ENCODE data around the gene NPR3. TPM values are rescaled to one million over a fixed set of nuclear protein-coding genes. Genes with fewer than 3 reads are reported as not detected.
"Not testable (repeated sequence)": the region's sequence is repeated elsewhere in the genome, so short reads cannot be mapped to it uniquely, and the experiment has no call there.

Gene NPR3
- polyA plus RNA-seq, 1 experiment, result 4.4 TPM

GRCh38 chr5:32791536-32792243 is 80.6 kb downstream of the NPR3 start:
- DNase-seq (ENCODE audit: low read depth, low spot score), result no peak
- Histone ChIP-seq H3K4me3 (ENCODE audit: low read depth, low read length) (no peak overlapping the region), H3K9me3 (ENCODE audit: control insufficient read depth, insufficient read depth, low read length) (no peaks in the 10 kb centered on the region), H3K27ac (ENCODE audit: low read depth, low read length) (no peak overlapping the region), H3K27me3 (ENCODE audit: control insufficient read depth, insufficient read depth, low read length) (no peaks in the 10 kb centered on the region)
- ChIA-PET POLR2A (interaction anchor here (1.6 kb wide), 1 partner anchor 52 kb away, joined by 3 read pairs; no protein-coding TSS in a partner anchor), CTCF (interaction anchor here (0.9 kb wide), 1 partner anchor 83 kb away, joined by 3 read pairs; no protein-coding TSS in a partner anchor)
- no peak for TF ChIP-seq CTCF (IDR thresholded peaks at IDR 0.05; ENCODE audit: low read depth, low read length)

DNA sequence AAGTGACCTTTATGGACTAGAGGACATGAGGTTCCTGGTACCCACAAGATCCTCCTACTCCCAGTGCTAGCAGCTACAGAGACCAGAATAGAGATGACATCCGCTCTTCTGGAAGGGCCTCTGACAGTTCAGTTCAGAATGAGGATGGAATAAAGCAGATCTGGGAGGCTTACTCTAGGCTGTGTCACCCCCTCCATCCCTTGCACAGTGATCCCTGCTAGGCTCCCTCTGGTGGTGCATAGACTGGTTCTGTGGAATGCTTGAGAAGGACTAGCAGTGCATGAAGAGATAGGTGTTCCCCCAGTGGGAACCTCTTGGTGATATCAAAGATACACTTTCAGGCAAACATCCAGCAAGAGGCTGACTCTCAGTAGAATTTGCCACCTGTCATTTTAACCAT is 83.0 kb downstream of the NPR3 start:
- ChIA-PET CTCF (interaction anchor here (1.0 kb wide), 1 partner anchor 11 kb away, joined by 3 read pairs; no protein-coding TSS in a partner anchor), POLR2A (no interaction called here)
- TF ChIP-seq CTCF (IDR thresholded peaks at IDR 0.05; ENCODE audit: low read depth, low read length), result peak; percentile 58
- H3K9me3 ChIP-seq (ENCODE audit: control insufficient read depth, insufficient read depth, low read length), result no peaks in the 10 kb centered on the region
- no peak overlapping the region for H3K4me3 ChIP-seq (ENCODE audit: low read depth, low read length)
- DNase-seq (ENCODE audit: low read depth, low spot score), result no peak
- no peaks in the 10 kb centered on the region for H3K27me3 ChIP-seq (ENCODE audit: control insufficient read depth, insufficient read depth, low read length)
- no peak overlapping the region for H3K27ac ChIP-seq (ENCODE audit: low read depth, low read length)

GRCh38 chr5:32802764-32803163 is 91.6 kb downstream of the NPR3 start:
- DNase-seq (ENCODE audit: low read depth, low spot score), result no peak
- Histone ChIP-seq H3K27ac (ENCODE audit: low read depth, low read length) (no peak overlapping the region), H3K9me3 (ENCODE audit: control insufficient read depth, insufficient read depth, low read length) (peaks cover 4% of the 10 kb centered on the region; the same call in 1 of the 2 replicates), H3K27me3 (ENCODE audit: control insufficient read depth, insufficient read depth, low read length) (no peaks in the 10 kb centered on the region), H3K4me3 (ENCODE audit: low read depth, low read length) (no peak overlapping the region)
- CTCF ChIA-PET, result no interaction called here
- TF ChIP-seq CTCF (IDR thresholded peaks at IDR 0.05; ENCODE audit: low read depth, low read length), result no peak
- POLR2A ChIA-PET, result no interaction called here

DNA sequence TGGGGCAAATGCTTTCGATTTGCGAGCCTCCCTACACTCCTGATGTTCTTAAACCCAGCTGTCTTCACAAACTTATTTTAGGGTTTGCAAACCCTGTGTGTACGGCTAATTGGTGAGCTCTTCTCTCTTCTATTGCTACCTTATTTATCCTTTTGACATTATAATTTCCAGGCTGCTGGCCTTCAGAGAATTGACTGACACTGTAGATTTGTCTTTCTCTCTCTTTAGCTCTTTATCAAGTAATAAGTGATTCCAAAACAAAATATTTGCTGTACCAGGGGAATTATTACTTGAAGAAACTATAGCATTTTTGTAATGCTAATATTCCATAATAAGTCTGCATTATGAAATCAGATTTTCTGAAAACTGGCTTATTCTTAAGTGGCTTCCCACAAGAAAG is 92.5 kb downstream of the NPR3 start:
- peaks cover 4% of the 10 kb centered on the region; the same call in 1 of the 2 replicates for H3K9me3 ChIP-seq (ENCODE audit: control insufficient read depth, insufficient read depth, low read length)
- H3K27ac ChIP-seq (ENCODE audit: low read depth, low read length), result no peak overlapping the region
- POLR2A ChIA-PET, result no interaction called here
- TF ChIP-seq CTCF (IDR thresholded peaks at IDR 0.05; ENCODE audit: low read depth, low read length), result no peak
- DNase-seq (ENCODE audit: low read depth, low spot score), result no peak
- no peak overlapping the region for H3K4me3 ChIP-seq (ENCODE audit: low read depth, low read length)
- no peaks in the 10 kb centered on the region for H3K27me3 ChIP-seq (ENCODE audit: control insufficient read depth, insufficient read depth, low read length)
- CTCF ChIA-PET, result no interaction called here

GRCh38 chr5:32805462-32805861 is 94.3 kb downstream of the NPR3 start:
- not testable (repeated sequence) for H3K4me3 ChIP-seq (ENCODE audit: low read depth, low read length); H3K9me3 ChIP-seq (ENCODE audit: control insufficient read depth, insufficient read depth, low read length); H3K27ac ChIP-seq (ENCODE audit: low read depth, low read length); H3K27me3 ChIP-seq (ENCODE audit: control insufficient read depth, insufficient read depth, low read length); DNase-seq (ENCODE audit: low read depth, low spot score)
- ChIA-PET POLR2A (interaction anchor here (1.2 kb wide), 1 partner anchor 95 kb away, joined by 3 read pairs; the partner anchor contains the start of gene NPR3), CTCF (interaction anchor here (1.0 kb wide), 1 partner anchor 98 kb away, joined by 3 read pairs; no protein-coding TSS in a partner anchor)
